SK-N-SH (cell line): ENCODE measurements around the gene MEFV. TPM values are rescaled to one million over a fixed set of nuclear protein-coding genes. Genes with fewer than 3 reads are reported as not detected.

Experiments
- CTCF ChIA-PET: fragments of 300-600, 350-600 bp; formaldehyde crosslinking; extraction: SDS; loops from one replicate; lab custom pipeline; 2021; lab: Yijun Ruan, JAX
- POLR2A ChIA-PET: fragments of 350-600 bp; sonication (Branson Sonifier 250); formaldehyde crosslinking; extraction: SDS; loops from one replicate; lab custom pipeline; 2020; ENCODE audit warnings: antibody characterized with exemption, inconsistent platforms; lab: Yijun Ruan, JAX
- DNase-seq: peaks from one replicate; pipeline ENCODE4 v3.0.0; 2012
- H2AFZ ChIP-seq: fragments of 200-600 bp; sonication (generic); 2 replicates; pipeline ENCODE4 v1.8.1; 2016; ENCODE audit warnings: antibody characterized with exemption, mild to moderate bottlenecking, low read depth
- H3F3A ChIP-seq: fragments of 200-600 bp; sonication (generic); replicated peaks from 2 replicates; pipeline ENCODE3; 2016; ENCODE audit warnings: antibody characterized with exemption, mild to moderate bottlenecking; ENCODE audit not compliant: insufficient read depth
- H3K27ac ChIP-seq, 2 experiments: fragments of 200-500 bp in 1 of 2; fragments of 200-600 bp in 1 of 2; sonication (Bioruptor generic) in 1 of 2; sonication (generic), shearing (Covaris generic) in 1 of 2; 2 replicates each; pipeline versions ENCODE4 v1.5.1 to v1.6.1; 2014 to 2016; ENCODE audit warnings: low read depth in 2 of 2, inconsistent platforms in 1 of 2, low read length in 1 of 2, mild to moderate bottlenecking in 1 of 2, mixed read lengths in 1 of 2
- H3K27me3 ChIP-seq: fragments of 200-600 bp; sonication (generic), shearing (Covaris generic); 2 replicates; pipeline ENCODE4 v1.6.1; 2016; ENCODE audit warnings: mixed run types; ENCODE audit not compliant: insufficient read depth
- H3K36me3 ChIP-seq, 2 experiments: fragments of 200-500 bp in 1 of 2; fragments of 200-600 bp in 1 of 2; sonication (Bioruptor generic) in 1 of 2; sonication (generic) in 1 of 2; replicated peaks in 1 of 2; 2 replicates each; pipeline versions ENCODE3 to v1.5.1; 2014 to 2016; ENCODE audit warnings: low read length in 1 of 2, mild to moderate bottlenecking in 1 of 2; ENCODE audit not compliant: insufficient read depth in 2 of 2, control insufficient read depth in 1 of 2
- H3K4me1 ChIP-seq, 2 experiments: fragments of 200-500 bp in 1 of 2; fragments of 200-600 bp in 1 of 2; sonication (Bioruptor generic) in 1 of 2; sonication (generic), shearing (Covaris generic) in 1 of 2; 2 replicates each; pipeline versions ENCODE4 v1.5.1 to v1.6.1; 2014 to 2016; ENCODE audit warnings: low read depth in 1 of 2, low read length in 1 of 2, mixed run types in 1 of 2; ENCODE audit not compliant: insufficient read depth in 2 of 2, control insufficient read depth in 1 of 2
- H3K4me2 ChIP-seq: fragments of 200-600 bp; sonication (generic), shearing (Covaris generic); 2 replicates; pipeline ENCODE4 v1.6.1; 2017; ENCODE audit warnings: mixed run types
- H3K4me3 ChIP-seq, 2 experiments: fragments of 200-500 bp in 1 of 2; fragments of 200-600 bp in 1 of 2; sonication (Bioruptor generic) in 1 of 2; sonication (generic), shearing (Covaris generic) in 1 of 2; 2 replicates each; pipeline versions ENCODE4 v1.5.1 to v1.8.1; 2014 to 2016; ENCODE audit warnings: low read depth in 2 of 2, inconsistent platforms in 1 of 2, low read length in 1 of 2, mild to moderate bottlenecking in 1 of 2, mixed read lengths in 1 of 2, moderate library complexity in 1 of 2
- H3K79me2 ChIP-seq: fragments of 200-600 bp; sonication (generic); 2 replicates; pipeline ENCODE4 v1.8.1; 2017; ENCODE audit warnings: mild to moderate bottlenecking; ENCODE audit not compliant: insufficient read depth
- H3K9ac ChIP-seq: fragments of 200-600 bp; sonication (generic); 2 replicates; pipeline ENCODE4 v1.6.1; 2017; ENCODE audit warnings: mixed run types
- H3K9me2 ChIP-seq: fragments of 200-600 bp; sonication (generic); 2 replicates; pipeline ENCODE4 v1.6.1; 2017; ENCODE audit warnings: mixed run types
- H3K9me3 ChIP-seq: fragments of 200-600 bp; sonication (generic); 2 replicates; pipeline ENCODE4 v1.6.1; 2017; ENCODE audit warnings: mixed run types, mild to moderate bottlenecking, moderate library complexity
- H4K20me1 ChIP-seq: fragments of 200-600 bp; sonication (generic); 2 replicates; pipeline ENCODE4 v1.6.1; 2017; ENCODE audit warnings: mild to moderate bottlenecking, mixed run types; ENCODE audit not compliant: insufficient read depth
- ELF1 ChIP-seq: IDR thresholded peaks from 2 replicates; pipeline ENCODE4 v1.4.0; 2012
- FOXJ3 ChIP-seq: sonication (generic); formaldehyde crosslinking; IDR thresholded peaks from 2 replicates; pipeline ENCODE4 v1.5.1; 2020; ENCODE audit warnings: mild to moderate bottlenecking, missing genetic modification reagents
- GABPA ChIP-seq: IDR thresholded peaks from 2 replicates; pipeline ENCODE4 v1.4.0; 2012; ENCODE audit warnings: low read depth, mild to moderate bottlenecking
- NFIC ChIP-seq: IDR thresholded peaks from 2 replicates; pipeline ENCODE4 v1.4.0; 2012; ENCODE audit warnings: borderline replicate concordance
- PBX3 ChIP-seq: IDR thresholded peaks from 2 replicates; pipeline ENCODE4; 2012
- POLR2AphosphoS5 ChIP-seq: IDR thresholded peaks from 2 replicates; pipeline ENCODE4 v1.6.1; 2012; ENCODE audit warnings: low read depth, low read length
- RFX5 ChIP-seq: IDR thresholded peaks from 2 replicates; pipeline ENCODE4 v1.6.1; 2012; ENCODE audit warnings: mild to moderate bottlenecking, improper control_type of control experiment, low read length
- TEAD4 ChIP-seq: IDR thresholded peaks from 2 replicates; pipeline ENCODE4 v1.4.0; 2012; ENCODE audit warnings: mild to moderate bottlenecking, borderline replicate concordance; ENCODE audit not compliant: insufficient read depth
- YY1 ChIP-seq: IDR thresholded peaks from 2 replicates; pipeline ENCODE4 v1.4.0; 2012; ENCODE audit warnings: low read depth, mild to moderate bottlenecking
- WGBS: methylation state at CpG from one replicate; pipeline ENCODE4 v1.1.6; 2017; ENCODE audit warnings: low lambda C conversion rate; 5-methylcytosine and 5-hydroxymethylcytosine counted together
- polyA plus RNA-seq, 3 experiments: library from polyadenylated mRNA; depleted of rRNA; stranded (reverse); fragments of >200 nt; gene quantifications; 2 replicates each; pipeline ENCODE4 v1.2.3, GENCODE V29; 2012
- TF ChIP-seq, protein P1 (sequence below): IDR thresholded peaks from 2 replicates; pipeline ENCODE4 v1.4.0; 2012; ENCODE audit warnings: low read depth, borderline replicate concordance
- TF ChIP-seq, protein P2 (sequence below): IDR thresholded peaks from 2 replicates; pipeline ENCODE4 v1.4.0; 2012; ENCODE audit warnings: low read depth, borderline replicate concordance

Gene MEFV
- polyA plus RNA-seq, 1 of the 3 experiments (the other 2 are of a cell fraction): not detected

DNA sequence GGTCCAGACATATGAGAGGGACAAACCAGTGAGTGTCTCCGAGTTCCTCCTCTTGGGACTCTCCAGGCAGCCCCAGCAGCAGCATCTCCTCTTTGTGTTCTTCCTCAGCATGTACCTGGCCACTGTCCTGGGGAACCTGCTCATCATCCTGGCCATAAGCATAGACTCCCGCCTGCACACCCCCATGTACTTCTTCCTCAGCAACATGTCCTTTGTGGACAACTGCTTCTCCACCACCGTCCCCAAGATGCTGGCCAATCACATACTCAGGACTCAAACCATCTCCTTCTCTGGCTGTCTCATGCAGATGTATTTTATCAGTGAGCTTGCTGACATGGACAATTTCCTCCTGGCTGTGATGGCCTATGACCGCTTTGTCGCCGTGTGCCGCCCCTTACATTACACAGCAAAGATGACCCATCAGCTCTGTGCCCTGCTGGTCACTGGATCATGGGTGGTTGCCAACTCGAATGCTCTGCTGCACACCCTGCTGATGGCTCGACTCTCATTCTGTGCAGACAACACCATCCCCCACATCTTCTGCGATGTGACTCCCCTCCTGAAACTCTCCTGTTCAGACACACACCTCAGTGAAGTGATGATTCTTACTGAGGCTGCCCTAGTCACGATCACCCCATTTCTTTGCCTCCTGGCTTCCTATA is 40.7 kb downstream of the MEFV start (continued):
- TF ChIP-seq NFIC (no peak), POLR2AphosphoS5 (no peak), FOXJ3 (CRISPR knock-in tag) (no peak)
- TF ChIP-seq, all 33 proteins: peak for 0

DNA sequence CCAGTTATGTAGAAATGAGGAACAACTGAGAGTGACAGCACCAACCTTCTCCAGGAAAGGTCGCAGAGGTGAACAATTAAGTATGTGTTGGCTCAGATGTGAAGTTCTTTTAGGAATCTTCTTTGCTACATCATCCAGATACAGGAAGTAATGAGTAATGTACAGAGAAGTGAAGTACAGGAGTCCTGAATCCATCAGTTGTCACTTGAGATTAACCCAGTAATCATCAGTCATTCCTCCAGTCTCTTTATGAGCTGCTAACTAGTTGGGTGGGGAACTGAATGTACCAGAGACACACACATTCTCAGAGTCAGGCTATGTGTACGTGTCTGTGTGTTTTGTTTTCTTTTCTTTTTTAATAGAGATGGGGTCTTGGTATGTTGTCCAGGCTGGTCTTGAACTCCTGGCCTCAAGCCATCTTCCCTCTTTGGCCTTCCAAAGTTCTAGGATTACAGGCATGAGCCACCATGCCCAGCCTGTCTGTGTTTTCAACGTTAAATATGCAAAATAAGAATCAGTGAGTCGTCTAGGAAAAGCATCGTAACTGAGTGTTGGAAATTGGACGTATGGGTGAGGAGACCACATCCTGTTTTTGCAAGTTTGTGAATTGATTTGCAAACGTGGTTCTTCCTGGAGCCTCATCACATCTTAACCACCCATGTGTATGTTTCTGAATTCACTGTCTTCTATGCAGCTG is 41.4 kb downstream of the MEFV start:
- ChIA-PET CTCF (no interaction called here), POLR2A (no interaction called here)
- TF ChIP-seq, protein P1, sequence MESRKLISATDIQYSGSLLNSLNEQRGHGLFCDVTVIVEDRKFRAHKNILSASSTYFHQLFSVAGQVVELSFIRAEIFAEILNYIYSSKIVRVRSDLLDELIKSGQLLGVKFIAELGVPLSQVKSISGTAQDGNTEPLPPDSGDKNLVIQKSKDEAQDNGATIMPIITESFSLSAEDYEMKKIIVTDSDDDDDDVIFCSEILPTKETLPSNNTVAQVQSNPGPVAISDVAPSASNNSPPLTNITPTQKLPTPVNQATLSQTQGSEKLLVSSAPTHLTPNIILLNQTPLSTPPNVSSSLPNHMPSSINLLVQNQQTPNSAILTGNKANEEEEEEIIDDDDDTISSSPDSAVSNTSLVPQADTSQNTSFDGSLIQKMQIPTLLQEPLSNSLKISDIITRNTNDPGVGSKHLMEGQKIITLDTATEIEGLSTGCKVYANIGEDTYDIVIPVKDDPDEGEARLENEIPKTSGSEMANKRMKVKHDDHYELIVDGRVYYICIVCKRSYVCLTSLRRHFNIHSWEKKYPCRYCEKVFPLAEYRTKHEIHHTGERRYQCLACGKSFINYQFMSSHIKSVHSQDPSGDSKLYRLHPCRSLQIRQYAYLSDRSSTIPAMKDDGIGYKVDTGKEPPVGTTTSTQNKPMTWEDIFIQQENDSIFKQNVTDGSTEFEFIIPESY: no peak
- TF ChIP-seq GABPA (no peak), PBX3 (no peak), TEAD4 (no peak), YY1 (no peak), ELF1 (no peak), RFX5 (no peak)
- TF ChIP-seq, protein P2, sequence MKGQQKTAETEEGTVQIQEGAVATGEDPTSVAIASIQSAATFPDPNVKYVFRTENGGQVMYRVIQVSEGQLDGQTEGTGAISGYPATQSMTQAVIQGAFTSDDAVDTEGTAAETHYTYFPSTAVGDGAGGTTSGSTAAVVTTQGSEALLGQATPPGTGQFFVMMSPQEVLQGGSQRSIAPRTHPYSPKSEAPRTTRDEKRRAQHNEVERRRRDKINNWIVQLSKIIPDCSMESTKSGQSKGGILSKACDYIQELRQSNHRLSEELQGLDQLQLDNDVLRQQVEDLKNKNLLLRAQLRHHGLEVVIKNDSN: no peak
- Histone ChIP-seq H3K27me3 (peaks cover 13% of the 10 kb centered on the region; the same call in 1 of the 2 replicates), H3K36me3 (no peaks in the 10 kb centered on the region), H3K9me3 (no peaks in the 10 kb centered on the region), H3F3A (no peaks in the 10 kb centered on the region), H3K4me2 (no peak overlapping the region), H2AFZ (no peak overlapping the region), H3K9me2 (no peaks in the 10 kb centered on the region), H3K27ac (no peak overlapping the region), H3K4me3 (no peak overlapping the region), H3K4me1 (no peaks in the 10 kb centered on the region), H3K9ac (no peak overlapping the region), H4K20me1 (no peaks in the 10 kb centered on the region), H3K79me2 (no peaks in the 10 kb centered on the region)
- no peak for DNase-seq
- 2% methylated on average over 7 of the region's 7 CpGs for WGBS
